ENCODE measurements around the gene AFDN. TPM values are rescaled to one million over a fixed set of nuclear protein-coding genes. Genes with fewer than 3 reads are reported as not detected.

The AFDN gene
- total and polyA plus RNA-seq, 2 of the 8 experiments (the other 6 are each of a cell fraction or from before 2014, with no cell fraction given), result 53.4 to 192 TPM

DNA sequence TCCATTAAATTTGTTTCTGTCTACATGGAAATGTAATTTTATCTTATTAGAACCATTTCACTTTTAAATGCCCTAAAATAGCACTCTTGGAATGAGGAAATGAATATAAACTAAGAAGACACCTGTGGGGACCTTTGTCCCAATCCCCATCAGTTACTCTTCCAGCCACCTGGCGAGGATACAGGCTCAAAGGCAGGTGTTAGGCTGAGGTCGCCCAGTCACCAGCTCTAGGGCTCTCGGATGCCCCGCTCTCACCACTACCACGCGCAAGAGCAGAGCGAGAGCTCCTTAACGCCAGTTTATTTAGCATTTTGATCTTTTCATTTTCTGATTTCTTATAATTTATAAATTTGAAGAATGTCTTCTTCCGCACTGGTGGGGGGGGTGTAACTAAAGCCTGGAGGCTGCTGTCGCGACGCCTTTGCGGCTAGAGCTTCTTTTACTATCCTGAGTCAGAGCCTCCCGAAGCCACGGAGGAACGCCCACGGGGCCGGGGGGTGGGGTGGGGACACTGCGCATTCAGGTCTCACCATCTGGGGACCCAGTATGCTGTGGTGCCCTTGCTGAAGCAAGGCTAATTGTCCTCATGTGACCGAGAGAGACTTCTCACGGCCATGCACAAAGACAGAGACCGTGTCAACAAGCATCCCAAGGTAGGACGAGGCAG lies 38.7 kb upstream of the AFDN start:
- H2AK5ac ChIP-seq (ENCODE audit: low read depth, low read length), result no peak overlapping the region
- no peak overlapping the region for H3K9ac ChIP-seq (replicated peaks in 1 of 4; ENCODE audit: extremely low read depth in 1 of 4, low read depth in 3 of 4, low read length in 3 of 4)
- no peak overlapping the region for H2BK5ac ChIP-seq (ENCODE audit: low read depth, low read length)
- FAIRE-seq (no peak), DNase-seq (ENCODE audit: low read depth in 1 of 2, low spot score in 2 of 2) (no peak)
- H2BK20ac ChIP-seq (ENCODE audit: low read length), result no peak overlapping the region
- H3K56ac ChIP-seq (replicated peaks; ENCODE audit: insufficient read length, low read depth, low read length), result no peak overlapping the region
- no peaks in the 10 kb centered on the region for H3K79me2 ChIP-seq (ENCODE audit: control insufficient read depth in 1 of 2, insufficient read depth in 2 of 2, low read length in 2 of 2)
- no peak overlapping the region for H4K91ac ChIP-seq (replicated peaks; ENCODE audit: insufficient read length, low read length)
- H3K27me3 ChIP-seq (replicated peaks in 1 of 4; ENCODE audit: control insufficient read depth in 3 of 4, extremely low read depth in 1 of 4, insufficient read depth in 3 of 4, low read length in 3 of 4), result no peaks in the 10 kb centered on the region
- no peak overlapping the region for H2BK15ac ChIP-seq (ENCODE audit: low read length)
- H3K4me1 ChIP-seq (replicated peaks in 1 of 4; ENCODE audit: control insufficient read depth in 3 of 4, insufficient read depth in 4 of 4, low read length in 3 of 4), result peaks cover 0 to 3% (median 0%) of the 10 kb centered on the region in 4 experiments; a peak in 1 of 7 replicates
- no peak overlapping the region for H4K5ac ChIP-seq (ENCODE audit: insufficient read length, low read depth, low read length)
- H3K23me2 ChIP-seq (ENCODE audit: low read depth, low read length), result peaks cover 7% of the 10 kb centered on the region; the same call in 1 of the 2 replicates
- H3K4me3 ChIP-seq (ENCODE audit: extremely low read depth in 1 of 4, insufficient read depth in 2 of 4, low read depth in 3 of 4, low read length in 4 of 4), result no peak overlapping the region
- no peak overlapping the region for H3K4ac ChIP-seq (replicated peaks; ENCODE audit: insufficient read length, low read depth, low read length)
- H2BK12ac ChIP-seq (ENCODE audit: low read depth, low read length), result no peak overlapping the region
- no peaks in the 10 kb centered on the region for H3K79me1 ChIP-seq (ENCODE audit: low read depth, low read length)
- no peak overlapping the region for H3K4me2 ChIP-seq (ENCODE audit: insufficient read depth in 1 of 2, low read depth in 2 of 2, low read length in 2 of 2)
- no peak overlapping the region for H2AFZ ChIP-seq (ENCODE audit: low read length)
- H3K9me3 ChIP-seq (ENCODE audit: insufficient read depth in 2 of 2, low read depth in 1 of 2, low read length in 1 of 2), result no peaks in the 10 kb centered on the region
- no peaks in the 10 kb centered on the region for H3K36me3 ChIP-seq (ENCODE audit: control insufficient read depth in 2 of 4, insufficient read depth in 4 of 4, low read length in 3 of 4)
- H3K23ac ChIP-seq (ENCODE audit: insufficient read length), result no peak overlapping the region
- H4K8ac ChIP-seq (ENCODE audit: extremely low read depth, insufficient read depth, low read length), result no peak overlapping the region
- no peak overlapping the region for H3K14ac ChIP-seq (ENCODE audit: insufficient read length)
- no peaks in the 10 kb centered on the region for H4K20me1 ChIP-seq (replicated peaks in 1 of 2; ENCODE audit: control insufficient read depth in 1 of 2, insufficient read depth in 2 of 2, low read length in 2 of 2)
- no peak overlapping the region for H3K27ac ChIP-seq (ENCODE audit: low read depth, low read length)
- no peak overlapping the region for H3K18ac ChIP-seq (ENCODE audit: extremely low read depth, low read length)
- CTCF ChIA-PET (ENCODE audit: partially characterized antibody), result interaction anchor here (0.6 kb wide), 1 partner anchor 251 kb away, joined by 3 read pairs; no protein-coding TSS in a partner anchor
- 97% methylated on average over 23 of the region's 23 CpGs; no CpG with 5 or more reads in 1 of the 2 experiments for WGBS, 2 experiments (ENCODE audit: extremely low coverage in 1 of 2, insufficient coverage in 1 of 2, insufficient read length in 1 of 2, insufficient replicate concordance in 2 of 2, low coverage in 1 of 2, low lambda C conversion rate in 2 of 2, missing lambda C conversion rate in 1 of 2)
- POLR2A ChIA-PET (ENCODE audit: partially characterized antibody), result no interaction called here
- H2BK120ac ChIP-seq (replicated peaks; ENCODE audit: low read depth, low read length), result no peak overlapping the region
- no peak for TF ChIP-seq KDM1A (IDR thresholded peaks at IDR 0.05; ENCODE audit: borderline replicate concordance, low read length)
- no peak for TF ChIP-seq SRF (IDR thresholded peaks at IDR 0.05; ENCODE audit: low read depth, low read length)

Measured in H1 (cell line).